Measurements from ENCODE around the gene CHD8. TPM values are rescaled to one million over a fixed set of nuclear protein-coding genes. Genes with fewer than 3 reads are reported as not detected.

The CHD8 gene
- total and polyA plus RNA-seq, 2 of the 13 experiments (the other 11 are each of a cell fraction or from before 2014, with no cell fraction given) = 35.1 to 79.6 TPM

- TF ChIP-seq AKAP8 (CRISPR knock-in tag; IDR thresholded peaks at IDR 0.05) = no peak
- TF ChIP-seq, protein P1, sequence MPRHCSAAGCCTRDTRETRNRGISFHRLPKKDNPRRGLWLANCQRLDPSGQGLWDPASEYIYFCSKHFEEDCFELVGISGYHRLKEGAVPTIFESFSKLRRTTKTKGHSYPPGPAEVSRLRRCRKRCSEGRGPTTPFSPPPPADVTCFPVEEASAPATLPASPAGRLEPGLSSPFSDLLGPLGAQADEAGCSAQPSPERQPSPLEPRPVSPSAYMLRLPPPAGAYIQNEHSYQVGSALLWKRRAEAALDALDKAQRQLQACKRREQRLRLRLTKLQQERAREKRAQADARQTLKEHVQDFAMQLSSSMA (CRISPR knock-in tag; IDR thresholded peaks at IDR 0.05) = peak; percentile 90
- TF ChIP-seq, protein P2, sequence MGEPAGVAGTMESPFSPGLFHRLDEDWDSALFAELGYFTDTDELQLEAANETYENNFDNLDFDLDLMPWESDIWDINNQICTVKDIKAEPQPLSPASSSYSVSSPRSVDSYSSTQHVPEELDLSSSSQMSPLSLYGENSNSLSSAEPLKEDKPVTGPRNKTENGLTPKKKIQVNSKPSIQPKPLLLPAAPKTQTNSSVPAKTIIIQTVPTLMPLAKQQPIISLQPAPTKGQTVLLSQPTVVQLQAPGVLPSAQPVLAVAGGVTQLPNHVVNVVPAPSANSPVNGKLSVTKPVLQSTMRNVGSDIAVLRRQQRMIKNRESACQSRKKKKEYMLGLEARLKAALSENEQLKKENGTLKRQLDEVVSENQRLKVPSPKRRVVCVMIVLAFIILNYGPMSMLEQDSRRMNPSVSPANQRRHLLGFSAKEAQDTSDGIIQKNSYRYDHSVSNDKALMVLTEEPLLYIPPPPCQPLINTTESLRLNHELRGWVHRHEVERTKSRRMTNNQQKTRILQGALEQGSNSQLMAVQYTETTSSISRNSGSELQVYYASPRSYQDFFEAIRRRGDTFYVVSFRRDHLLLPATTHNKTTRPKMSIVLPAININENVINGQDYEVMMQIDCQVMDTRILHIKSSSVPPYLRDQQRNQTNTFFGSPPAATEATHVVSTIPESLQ (CRISPR knock-in tag; conservative IDR thresholded peaks at IDR 0.05) = peak; percentile 74; the same call in 1 of the 2 replicates
- TF ChIP-seq, protein P3, sequence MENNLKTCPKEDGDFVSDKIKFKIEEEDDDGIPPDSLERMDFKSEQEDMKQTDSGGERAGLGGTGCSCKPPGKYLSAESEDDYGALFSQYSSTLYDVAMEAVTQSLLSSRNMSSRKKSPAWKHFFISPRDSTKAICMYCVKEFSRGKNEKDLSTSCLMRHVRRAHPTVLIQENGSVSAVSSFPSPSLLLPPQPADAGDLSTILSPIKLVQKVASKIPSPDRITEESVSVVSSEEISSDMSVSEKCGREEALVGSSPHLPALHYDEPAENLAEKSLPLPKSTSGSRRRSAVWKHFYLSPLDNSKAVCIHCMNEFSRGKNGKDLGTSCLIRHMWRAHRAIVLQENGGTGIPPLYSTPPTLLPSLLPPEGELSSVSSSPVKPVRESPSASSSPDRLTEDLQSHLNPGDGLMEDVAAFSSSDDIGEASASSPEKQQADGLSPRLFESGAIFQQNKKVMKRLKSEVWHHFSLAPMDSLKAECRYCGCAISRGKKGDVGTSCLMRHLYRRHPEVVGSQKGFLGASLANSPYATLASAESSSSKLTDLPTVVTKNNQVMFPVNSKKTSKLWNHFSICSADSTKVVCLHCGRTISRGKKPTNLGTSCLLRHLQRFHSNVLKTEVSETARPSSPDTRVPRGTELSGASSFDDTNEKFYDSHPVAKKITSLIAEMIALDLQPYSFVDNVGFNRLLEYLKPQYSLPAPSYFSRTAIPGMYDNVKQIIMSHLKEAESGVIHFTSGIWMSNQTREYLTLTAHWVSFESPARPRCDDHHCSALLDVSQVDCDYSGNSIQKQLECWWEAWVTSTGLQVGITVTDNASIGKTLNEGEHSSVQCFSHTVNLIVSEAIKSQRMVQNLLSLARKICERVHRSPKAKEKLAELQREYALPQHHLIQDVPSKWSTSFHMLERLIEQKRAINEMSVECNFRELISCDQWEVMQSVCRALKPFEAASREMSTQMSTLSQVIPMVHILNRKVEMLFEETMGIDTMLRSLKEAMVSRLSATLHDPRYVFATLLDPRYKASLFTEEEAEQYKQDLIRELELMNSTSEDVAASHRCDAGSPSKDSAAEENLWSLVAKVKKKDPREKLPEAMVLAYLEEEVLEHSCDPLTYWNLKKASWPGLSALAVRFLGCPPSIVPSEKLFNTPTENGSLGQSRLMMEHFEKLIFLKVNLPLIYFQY (CRISPR knock-in tag; IDR thresholded peaks at IDR 0.05; ENCODE audit: borderline replicate concordance) = no peak
- peak; percentile 21; the same call in 1 of the 2 replicates for TF ChIP-seq NFATC3 (CRISPR knock-in tag; IDR thresholded peaks at IDR 0.05)
- TF ChIP-seq MLXIP (CRISPR knock-in tag; IDR thresholded peaks at IDR 0.05; ENCODE audit: borderline replicate concordance) = no peak
- TF ChIP-seq MXI1 (IDR thresholded peaks at IDR 0.05; ENCODE audit: borderline replicate concordance, low read depth, low read length) = peak; percentile 95; the same call in 1 of the 3 replicates
- TF ChIP-seq KLF9 (CRISPR knock-in tag; IDR thresholded peaks at IDR 0.05; ENCODE audit: low read depth) = no peak; the same call in 1 of the 2 replicates
- no peak for TF ChIP-seq NCOA5 (CRISPR knock-in tag; IDR thresholded peaks at IDR 0.05)
- TF ChIP-seq ATF3 (CRISPR knock-in tag; IDR thresholded peaks at IDR 0.05) = peak; percentile 14; the same call in 1 of the 2 replicates
- no peak for TF ChIP-seq TBX3 (IDR thresholded peaks at IDR 0.05; ENCODE audit: borderline replicate concordance)
- TF ChIP-seq TRIM24 (CRISPR knock-in tag; IDR thresholded peaks at IDR 0.05) = no peak
- TF ChIP-seq KDM4B (CRISPR knock-in tag; IDR thresholded peaks at IDR 0.05) = peak; percentile 33; the same call in 1 of the 2 replicates
- TF ChIP-seq RBM39 (IDR thresholded peaks at IDR 0.05; ENCODE audit: low read depth, low read length, poor library complexity, severe bottlenecking) = peak; percentile 47
- no peak for TF ChIP-seq ZNF343 (CRISPR knock-in tag; IDR thresholded peaks at IDR 0.05)
- TF ChIP-seq MIER2 (CRISPR knock-in tag; IDR thresholded peaks at IDR 0.05) = no peak
- 0 out of 2 replicates have a peak, but pooled peaks have one; percentile 15 for TF ChIP-seq ZNF446 (CRISPR knock-in tag; IDR thresholded peaks at IDR 0.05)
- peak; percentile 86; the same call in 1 of the 2 replicates for TF ChIP-seq RORA (CRISPR knock-in tag; IDR thresholded peaks at IDR 0.05)
- no peak for TF ChIP-seq SMARCC2 (IDR thresholded peaks at IDR 0.05)
- 0 out of 2 replicates have a peak, but pooled peaks have one; percentile 26 for TF ChIP-seq CHD4 (IDR thresholded peaks at IDR 0.05; ENCODE audit: borderline replicate concordance, low read length)
Measured at GRCh38 chr14:21455912-21456667, at the start of gene CHD8 (continued).
